MM.1S (cell line): ENCODE data around the gene KAT14.
"Not testable (repeated sequence)": the region's sequence is repeated elsewhere in the genome, so short reads cannot be mapped to it uniquely, and the experiment has no call there.

Experiments
- DNase-seq: peaks from one replicate; pipeline ENCODE4 v3.0.0-alpha.2; 2015
- H2AFZ ChIP-seq: fragments of 300-600 bp; sonication (generic); 2 replicates; pipeline ENCODE4 v1.6.0; 2016; ENCODE audit warnings: antibody characterized with exemption, low read length
- H3F3A ChIP-seq: fragments of 300-600 bp; sonication (generic); 2 replicates; pipeline ENCODE4 v1.6.1; 2016; ENCODE audit warnings: mild to moderate bottlenecking, antibody characterized with exemption, low read length, moderate library complexity, mixed read lengths; ENCODE audit not compliant: insufficient read depth
- H3K27ac ChIP-seq: fragments of 300-600 bp; sonication (generic); 2 replicates; pipeline ENCODE4 v1.5.1; 2016; ENCODE audit warnings: mild to moderate bottlenecking, low read length
- H3K27me3 ChIP-seq: fragments of 300-600 bp; sonication (generic); replicated peaks from 2 replicates; pipeline ENCODE4 v1.6.0; 2016; ENCODE audit warnings: low read length; ENCODE audit not compliant: insufficient read depth
- H3K36me3 ChIP-seq: fragments of 300-600 bp; sonication (generic); replicated peaks from 2 replicates; pipeline ENCODE4 v1.6.1; 2016; ENCODE audit warnings: mild to moderate bottlenecking, low read length, mixed read lengths; ENCODE audit not compliant: insufficient read depth
- H3K4me1 ChIP-seq: fragments of 300-600 bp; sonication (generic); 2 replicates; pipeline ENCODE4 v1.6.1; 2016; ENCODE audit warnings: low read length, mixed read lengths
- H3K4me2 ChIP-seq: fragments of 300-600 bp; sonication (generic); 2 replicates; pipeline ENCODE4 v1.6.0; 2016; ENCODE audit warnings: low read depth, low read length
- H3K4me3 ChIP-seq: fragments of 300-600 bp; sonication (generic); 2 replicates; pipeline ENCODE4 v1.5.1; 2016; ENCODE audit warnings: low read length, mixed read lengths
- H3K79me2 ChIP-seq: fragments of 300-600 bp; sonication (generic); 2 replicates; pipeline ENCODE4 v1.6.1; 2016; ENCODE audit warnings: mixed run types, low read length, mixed read lengths
- H3K9ac ChIP-seq: fragments of 300-600 bp; sonication (generic); 2 replicates; pipeline ENCODE4 v1.6.1; 2016; ENCODE audit warnings: low read length, mixed read lengths
- H3K9me2 ChIP-seq: fragments of 300-600 bp; sonication (generic); replicated peaks from 2 replicates; pipeline ENCODE4 v1.6.1; 2016; ENCODE audit warnings: mild to moderate bottlenecking, low read length, mixed read lengths; ENCODE audit not compliant: insufficient read depth
- H3K9me3 ChIP-seq: fragments of 300-600 bp; sonication (generic); replicated peaks from 2 replicates; pipeline ENCODE4 v1.6.1; 2016; ENCODE audit warnings: mild to moderate bottlenecking, low read length, mixed read lengths; ENCODE audit not compliant: insufficient read depth
- H4K20me1 ChIP-seq: fragments of 300-600 bp; sonication (generic); 2 replicates; pipeline ENCODE4 v1.6.1; 2016; ENCODE audit warnings: mild to moderate bottlenecking, low read length, moderate library complexity, mixed read lengths; ENCODE audit not compliant: insufficient read depth
- EZH2 ChIP-seq: fragments of 300-600 bp; sonication (generic); optimal IDR thresholded peaks from 2 replicates; pipeline ENCODE3; 2017; ENCODE audit warnings: low read depth, mild to moderate bottlenecking, antibody characterized with exemption, low read length, mixed read lengths
- EZH2phosphoT487 ChIP-seq: fragments of 300-600 bp; sonication (generic); IDR thresholded peaks from 2 replicates; pipeline ENCODE4 v1.6.1; 2018; ENCODE audit warnings: antibody characterized with exemption, low read length
- TF ChIP-seq, protein P1 (sequence below): fragments of 300-600 bp; sonication (generic); IDR thresholded peaks from 2 replicates; pipeline ENCODE4 v1.5.1; 2016; ENCODE audit warnings: antibody characterized with exemption, low read length, mixed read lengths

Gene KAT14

DNA sequence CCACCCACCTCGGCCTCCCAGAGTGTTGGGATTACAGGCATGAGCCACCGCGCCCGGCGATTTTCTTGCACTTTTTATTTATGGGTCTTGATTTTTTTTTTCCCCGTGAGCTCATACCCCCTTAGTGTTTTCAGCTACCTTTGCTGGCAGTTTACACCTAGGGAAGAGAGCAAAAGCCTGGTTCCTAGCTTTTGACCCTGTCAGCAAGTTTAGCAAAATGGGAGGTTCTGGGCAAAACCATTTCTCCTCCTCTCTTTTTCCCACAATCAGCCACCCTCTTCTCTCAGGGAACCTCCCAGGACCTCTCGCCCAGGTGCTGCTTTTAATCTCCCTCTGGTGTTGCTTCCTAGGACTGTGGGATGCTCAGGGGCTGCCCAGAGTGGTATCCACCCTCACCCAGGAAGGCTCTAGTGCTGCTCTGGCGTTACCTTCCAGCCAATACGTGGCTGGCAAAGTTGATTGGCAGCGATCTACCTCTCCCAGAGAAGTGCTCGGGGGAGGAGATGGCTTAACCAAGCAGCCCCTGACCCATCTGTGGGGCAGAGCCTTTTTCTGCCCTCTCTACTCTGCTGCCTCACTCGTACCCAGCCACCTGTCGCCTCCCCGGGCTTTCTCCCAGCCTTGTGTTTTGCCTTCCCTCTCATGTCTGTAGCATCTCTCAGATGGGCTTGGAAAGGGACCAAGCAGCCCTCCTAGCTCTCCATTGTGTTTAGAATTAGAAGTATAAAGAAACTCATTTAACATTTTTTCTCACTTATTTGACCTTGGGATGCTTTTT, 37.4 kb downstream of the KAT14 start:
- H3K79me2 ChIP-seq = no peaks in the 10 kb centered on the region
- H3K4me2 ChIP-seq = no peak overlapping the region
- no peaks in the 10 kb centered on the region for H3K27me3 ChIP-seq

DNA sequence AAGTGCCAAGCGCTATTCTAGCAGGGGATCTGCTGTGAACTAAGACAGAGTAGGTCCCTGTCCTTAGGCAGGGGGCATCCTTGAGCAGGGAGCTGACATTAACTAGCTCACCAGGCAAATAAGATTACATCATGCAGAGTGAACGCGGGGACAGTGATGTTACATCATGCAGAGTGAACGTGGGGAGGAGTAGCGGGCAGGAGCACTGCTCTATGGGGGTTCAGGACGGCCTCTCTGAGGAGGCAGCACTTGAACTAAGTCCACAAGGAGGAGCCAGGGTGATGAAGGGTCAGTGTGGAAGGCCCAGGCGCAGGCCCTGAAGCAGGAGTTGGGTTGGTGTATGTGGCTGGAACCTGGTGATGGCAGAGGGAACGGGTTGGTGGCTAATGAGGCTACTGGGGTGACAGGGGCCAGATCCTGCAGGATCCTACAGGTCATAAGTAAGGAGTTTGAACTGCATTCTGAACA, 38.7 kb downstream of the KAT14 start:
- Histone ChIP-seq H3K27ac (no peak overlapping the region), H3K36me3 (no peaks in the 10 kb centered on the region), H3K27me3 (no peaks in the 10 kb centered on the region), H3K4me2 (no peak overlapping the region), H3K9me2 (no peaks in the 10 kb centered on the region), H3K9ac (no peak overlapping the region), H3K9me3 (no peaks in the 10 kb centered on the region), H3K79me2 (no peaks in the 10 kb centered on the region), H3K4me3 (no peak overlapping the region), H2AFZ (no peak overlapping the region), H3F3A (no peaks in the 10 kb centered on the region), H4K20me1 (no peaks in the 10 kb centered on the region), H3K4me1 (no peaks in the 10 kb centered on the region)
- TF ChIP-seq, protein P1, sequence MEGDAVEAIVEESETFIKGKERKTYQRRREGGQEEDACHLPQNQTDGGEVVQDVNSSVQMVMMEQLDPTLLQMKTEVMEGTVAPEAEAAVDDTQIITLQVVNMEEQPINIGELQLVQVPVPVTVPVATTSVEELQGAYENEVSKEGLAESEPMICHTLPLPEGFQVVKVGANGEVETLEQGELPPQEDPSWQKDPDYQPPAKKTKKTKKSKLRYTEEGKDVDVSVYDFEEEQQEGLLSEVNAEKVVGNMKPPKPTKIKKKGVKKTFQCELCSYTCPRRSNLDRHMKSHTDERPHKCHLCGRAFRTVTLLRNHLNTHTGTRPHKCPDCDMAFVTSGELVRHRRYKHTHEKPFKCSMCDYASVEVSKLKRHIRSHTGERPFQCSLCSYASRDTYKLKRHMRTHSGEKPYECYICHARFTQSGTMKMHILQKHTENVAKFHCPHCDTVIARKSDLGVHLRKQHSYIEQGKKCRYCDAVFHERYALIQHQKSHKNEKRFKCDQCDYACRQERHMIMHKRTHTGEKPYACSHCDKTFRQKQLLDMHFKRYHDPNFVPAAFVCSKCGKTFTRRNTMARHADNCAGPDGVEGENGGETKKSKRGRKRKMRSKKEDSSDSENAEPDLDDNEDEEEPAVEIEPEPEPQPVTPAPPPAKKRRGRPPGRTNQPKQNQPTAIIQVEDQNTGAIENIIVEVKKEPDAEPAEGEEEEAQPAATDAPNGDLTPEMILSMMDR = no peak
- TF ChIP-seq EZH2 = no peak
- TF ChIP-seq EZH2phosphoT487 = no peak
- no peak for DNase-seq

More for the DNA sequence above, 37.4 kb downstream of the KAT14 start:
- TF ChIP-seq, protein P1 = no peak
- TF ChIP-seq EZH2phosphoT487 = no peak
- TF ChIP-seq EZH2 = no peak
- Histone ChIP-seq H2AFZ (no peak overlapping the region), H3F3A (no peaks in the 10 kb centered on the region), H3K9ac (no peak overlapping the region), H3K36me3 (no peaks in the 10 kb centered on the region), H3K4me1 (no peaks in the 10 kb centered on the region), H3K9me2 (no peaks in the 10 kb centered on the region), H4K20me1 (no peaks in the 10 kb centered on the region), H3K27ac (no peak overlapping the region), H3K4me3 (no peak overlapping the region), H3K9me3 (no peaks in the 10 kb centered on the region)
- DNase-seq = no peak

DNA sequence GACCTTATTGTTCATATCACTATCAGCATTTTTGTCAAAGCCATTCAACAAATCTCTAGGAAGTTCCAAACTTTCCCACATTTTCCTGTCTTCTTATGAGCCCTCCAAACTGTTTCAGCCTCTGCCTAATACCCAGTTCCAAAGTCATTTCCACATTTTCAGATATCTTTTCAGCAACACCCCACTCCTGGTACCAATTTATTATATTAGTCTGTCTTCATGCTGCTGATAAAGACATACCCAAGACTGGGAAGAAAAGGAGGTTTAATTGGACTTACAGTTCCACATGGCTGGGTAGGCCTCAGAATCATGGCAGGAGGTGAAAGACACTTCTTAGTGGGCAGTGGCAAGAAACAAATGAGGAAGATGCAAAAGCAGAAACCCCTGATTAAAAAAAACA, 42.7 kb downstream of the KAT14 start:
- H3K4me2 ChIP-seq, H4K20me1 ChIP-seq, H3F3A ChIP-seq, H3K27me3 ChIP-seq, H3K9me2 ChIP-seq, H3K27ac ChIP-seq, H3K4me3 ChIP-seq, H2AFZ ChIP-seq, H3K79me2 ChIP-seq, H3K9ac ChIP-seq, H3K4me1 ChIP-seq, DNase-seq, H3K36me3 ChIP-seq, H3K9me3 ChIP-seq: not testable (repeated sequence)

DNA sequence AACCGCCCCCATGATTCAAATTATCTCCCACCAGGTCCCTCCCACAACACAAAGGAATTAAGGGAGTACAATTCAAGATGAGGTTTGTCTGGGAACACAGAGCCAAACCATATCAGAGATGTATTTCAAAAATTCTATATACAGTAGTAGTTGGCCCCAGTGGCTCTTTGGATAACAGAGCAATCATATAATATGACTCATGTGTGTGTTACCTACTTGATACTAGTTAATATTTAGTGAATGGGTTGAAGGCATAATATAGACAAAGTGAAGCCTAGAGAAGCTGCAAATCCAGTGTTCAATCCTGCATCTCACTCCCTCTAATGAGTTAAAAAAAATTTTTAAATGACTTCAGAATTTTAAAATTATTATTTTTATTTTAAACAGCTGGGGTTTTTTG, 43.2 kb downstream of the KAT14 start:
- H3K79me2 ChIP-seq = no peaks in the 10 kb centered on the region
- no peak for DNase-seq
- 0 out of 2 replicates have a peak, but pooled peaks cover 3% of the 10 kb centered on the region for H3K36me3 ChIP-seq
- H3K4me2 ChIP-seq = no peak overlapping the region
- H2AFZ ChIP-seq = no peak overlapping the region
- no peaks in the 10 kb centered on the region for H4K20me1 ChIP-seq
- no peak overlapping the region for H3K4me3 ChIP-seq
- H3K9ac ChIP-seq = no peak overlapping the region
- H3F3A ChIP-seq = no peaks in the 10 kb centered on the region
- no peaks in the 10 kb centered on the region for H3K4me1 ChIP-seq
- H3K9me3 ChIP-seq = no peaks in the 10 kb centered on the region
- no peaks in the 10 kb centered on the region for H3K9me2 ChIP-seq
- TF ChIP-seq EZH2phosphoT487 (no peak), EZH2 (no peak)
- TF ChIP-seq, protein P1 = no peak
- H3K27me3 ChIP-seq = no peaks in the 10 kb centered on the region
- H3K27ac ChIP-seq = no peak overlapping the region
